ES-I3 (cell line): ENCODE data around the gene TEX261.
A peak's percentile ranks its signal among the peaks of the same experiment; 100 is the strongest.

Experiments used
- H3K36me3 ChIP-seq: 2 replicates; pipeline ENCODE4 v1.6.1; 2013; ENCODE audit warnings: mild to moderate bottlenecking, low read length, control low read depth, moderate library complexity; ENCODE audit not compliant: insufficient read depth
- H3K4me1 ChIP-seq: 2 replicates; pipeline ENCODE4 v1.6.1; 2013; ENCODE audit warnings: mild to moderate bottlenecking, control low read depth, low read length; ENCODE audit not compliant: insufficient read depth
- H3K9ac ChIP-seq: 2 replicates; pipeline ENCODE4 v1.6.1; 2013; ENCODE audit warnings: low read depth, mild to moderate bottlenecking, low read length, moderate library complexity
- H3K9me3 ChIP-seq: 2 replicates; pipeline ENCODE4 v1.6.1; 2013; ENCODE audit warnings: mild to moderate bottlenecking, low read length, moderate library complexity; ENCODE audit not compliant: control insufficient read depth, insufficient read depth

The TEX261 gene

GRCh38 chr2:70991142-70991541, 3.5 kb downstream of the TEX261 start:
- Histone ChIP-seq H3K4me1 (peaks cover 8% of the 10 kb centered on the region; the same call in 1 of the 2 replicates), H3K36me3 (no peaks in the 10 kb centered on the region)

GRCh38 chr2:70990216-70990615, 4.5 kb downstream of the TEX261 start:
- Histone ChIP-seq H3K9ac (no peak overlapping the region), H3K36me3 (no peaks in the 10 kb centered on the region), H3K4me1 (peaks cover 8% of the 10 kb centered on the region; the same call in 1 of the 2 replicates), H3K9me3 (no peaks in the 10 kb centered on the region)

More at GRCh38 chr2:70991142-70991541, 3.5 kb downstream of the TEX261 start:
- no peaks in the 10 kb centered on the region for H3K9me3 ChIP-seq
- no peak overlapping the region for H3K9ac ChIP-seq

- Histone ChIP-seq H3K36me3 (no peaks in the 10 kb centered on the region), H3K4me1 (peaks cover 12% of the 10 kb centered on the region; the same call in 1 of the 2 replicates), H3K9ac (no peak overlapping the region)
Measured at GRCh38 chr2:70988726-70989648, 5.7 kb downstream of the TEX261 start.

GRCh38 chr2:70988151-70988550, 6.5 kb downstream of the TEX261 start:
- Histone ChIP-seq H3K36me3 (no peaks in the 10 kb centered on the region), H3K4me1 (peaks cover 5% of the 10 kb centered on the region; the same call in 1 of the 2 replicates), H3K9me3 (no peaks in the 10 kb centered on the region), H3K9ac (no peak overlapping the region)

More at GRCh38 chr2:70988726-70989648, 5.7 kb downstream of the TEX261 start:
- no peaks in the 10 kb centered on the region for H3K9me3 ChIP-seq

- no peaks in the 10 kb centered on the region for H3K36me3 ChIP-seq
- peaks cover 5% of the 10 kb centered on the region; the same call in 1 of the 2 replicates for H3K4me1 ChIP-seq
- H3K9ac ChIP-seq = no peak overlapping the region
- no peaks in the 10 kb centered on the region for H3K9me3 ChIP-seq
Measured at GRCh38 chr2:70987386-70987785, 7.3 kb downstream of the TEX261 start.

GRCh38 chr2:70986499-70987189, 8.0 kb downstream of the TEX261 start:
- Histone ChIP-seq H3K4me1 (peaks cover 5% of the 10 kb centered on the region; the same call in 1 of the 2 replicates), H3K9ac (no peak overlapping the region), H3K36me3 (no peaks in the 10 kb centered on the region), H3K9me3 (no peaks in the 10 kb centered on the region)

GRCh38 chr2:70985956-70986355, 8.7 kb downstream of the TEX261 start:
- Histone ChIP-seq H3K9ac (no peak overlapping the region), H3K36me3 (no peaks in the 10 kb centered on the region), H3K9me3 (no peaks in the 10 kb centered on the region), H3K4me1 (peaks cover 5% of the 10 kb centered on the region; the same call in 1 of the 2 replicates)

GRCh38 chr2:70985283-70985688, 9.4 kb downstream of the TEX261 start:
- H3K9ac ChIP-seq = no peak overlapping the region
- no peaks in the 10 kb centered on the region for H3K9me3 ChIP-seq
- no peaks in the 10 kb centered on the region for H3K36me3 ChIP-seq
- H3K4me1 ChIP-seq = peaks cover 5% of the 10 kb centered on the region; the same call in 1 of the 2 replicates

GRCh38 chr2:70984576-70985282, 9.9 kb downstream of the TEX261 start:
- Histone ChIP-seq H3K9me3 (no peaks in the 10 kb centered on the region), H3K36me3 (no peaks in the 10 kb centered on the region), H3K9ac (peak overlapping the region; percentile 17; the same call in 1 of the 2 replicates), H3K4me1 (peaks cover 5% of the 10 kb centered on the region; the same call in 1 of the 2 replicates)

- Histone ChIP-seq H3K9me3 (no peaks in the 10 kb centered on the region), H3K4me1 (peaks cover 5% of the 10 kb centered on the region; the same call in 1 of the 2 replicates), H3K36me3 (no peaks in the 10 kb centered on the region), H3K9ac (no peak overlapping the region; the same call in 1 of the 2 replicates)
Measured at GRCh38 chr2:70984228-70984575, 10.5 kb downstream of the TEX261 start.

- Histone ChIP-seq H3K4me1 (peaks cover 5% of the 10 kb centered on the region; the same call in 1 of the 2 replicates), H3K9me3 (no peaks in the 10 kb centered on the region), H3K9ac (no peak overlapping the region)
Measured at GRCh38 chr2:70983506-70984227, 11.0 kb downstream of the TEX261 start.

GRCh38 chr2:70982971-70983370, 11.7 kb downstream of the TEX261 start:
- H3K36me3 ChIP-seq = no peaks in the 10 kb centered on the region
- peaks cover 8% of the 10 kb centered on the region for H3K4me1 ChIP-seq
- no peak overlapping the region for H3K9ac ChIP-seq
- H3K9me3 ChIP-seq = no peaks in the 10 kb centered on the region

More at GRCh38 chr2:70983506-70984227, 11.0 kb downstream of the TEX261 start:
- no peaks in the 10 kb centered on the region for H3K36me3 ChIP-seq

- Histone ChIP-seq H3K4me1 (peaks cover 10% of the 10 kb centered on the region), H3K9ac (no peak overlapping the region), H3K36me3 (no peaks in the 10 kb centered on the region), H3K9me3 (no peaks in the 10 kb centered on the region)
Measured at GRCh38 chr2:70981866-70982810, 12.5 kb downstream of the TEX261 start.
